ENCODE data around the gene ZRANB1. TPM values are rescaled to one million over a fixed set of nuclear protein-coding genes. Genes with fewer than 3 reads are reported as not detected.

Gene ZRANB1
- total RNA-seq = 10 to 100 TPM in 1 of 2 donors, 1 to 10 TPM in 1; 8.4 to 13.1 TPM

- no peaks in the 10 kb centered on the region for H3K36me3 ChIP-seq
- no peak within 1 kb of the TSS for H3K4me3 ChIP-seq
- no peak for TF ChIP-seq CTCF (IDR thresholded peaks at IDR 0.05)
- H3K9ac ChIP-seq (ENCODE audit: low read depth in 2 of 2, low read length in 2 of 2) = no peak within 1 kb of the TSS
- intact Hi-C loops (cut with DNase I) = no loop called here
- no peak for DNase-seq
- H3K9me3 ChIP-seq = no peaks in the 10 kb centered on the region
- no peaks in the 10 kb centered on the region for H3K27me3 ChIP-seq
- no peak within 1 kb of the TSS for H3K27ac ChIP-seq
- H3K4me1 ChIP-seq = no peaks in the 10 kb centered on the region
These were observed at the start of gene ZRANB1 for GRCh38 chr10:124941823-124942222. ZRANB1 (plus strand) TSS chr10:124942123; CDS start chr10:124942494, 371 bp downstream.

- intact Hi-C loops (cut with DNase I) = no loop called here
These were observed 49.0 kb upstream of the ZRANB1 start for GRCh38 chr10:124892905-124893304.

GRCh38 chr10:124894569-124895215 lies 47.2 kb upstream of the ZRANB1 start:
- Histone ChIP-seq H3K27me3 (no peaks in the 10 kb centered on the region), H3K27ac (no peak overlapping the region), H3K4me3 (no peak overlapping the region), H3K36me3 (no peaks in the 10 kb centered on the region), H3K9me3 (no peaks in the 10 kb centered on the region), H3K9ac (ENCODE audit: low read depth in 2 of 2, low read length in 2 of 2) (no peak overlapping the region), H3K4me1 (no peaks in the 10 kb centered on the region)
- no peak for DNase-seq
- TF ChIP-seq CTCF (IDR thresholded peaks at IDR 0.05) = no peak
- intact Hi-C loops (cut with DNase I) = no loop called here

More at GRCh38 chr10:124892905-124893304, 49.0 kb upstream of the ZRANB1 start:
- Histone ChIP-seq H3K4me3 (no peak overlapping the region), H3K9me3 (no peaks in the 10 kb centered on the region), H3K4me1 (no peaks in the 10 kb centered on the region), H3K27ac (no peak overlapping the region), H3K36me3 (no peaks in the 10 kb centered on the region), H3K9ac (ENCODE audit: low read depth in 2 of 2, low read length in 2 of 2) (no peak overlapping the region), H3K27me3 (no peaks in the 10 kb centered on the region)
- no peak for TF ChIP-seq CTCF (IDR thresholded peaks at IDR 0.05)
- no peak for DNase-seq

GRCh38 chr10:124896751-124897150 lies 45.2 kb upstream of the ZRANB1 start:
- no peaks in the 10 kb centered on the region for H3K27me3 ChIP-seq
- DNase-seq = no peak
- intact Hi-C loops (cut with DNase I) = no loop called here
- H3K9me3 ChIP-seq = no peaks in the 10 kb centered on the region
- no peak overlapping the region for H3K27ac ChIP-seq
- H3K4me1 ChIP-seq = no peaks in the 10 kb centered on the region
- H3K9ac ChIP-seq (ENCODE audit: low read depth in 2 of 2, low read length in 2 of 2) = no peak overlapping the region
- H3K4me3 ChIP-seq = no peak overlapping the region
- no peak for TF ChIP-seq CTCF (IDR thresholded peaks at IDR 0.05)
- no peaks in the 10 kb centered on the region for H3K36me3 ChIP-seq

GRCh38 chr10:124898471-124898870 lies 43.5 kb upstream of the ZRANB1 start:
- H3K9ac ChIP-seq (ENCODE audit: low read depth in 2 of 2, low read length in 2 of 2) = no peak overlapping the region
- TF ChIP-seq CTCF (IDR thresholded peaks at IDR 0.05) = no peak
- no peaks in the 10 kb centered on the region for H3K4me1 ChIP-seq
- H3K27me3 ChIP-seq = no peaks in the 10 kb centered on the region
- intact Hi-C loops (cut with DNase I) = no loop called here
- DNase-seq = peak; percentile 48
- H3K4me3 ChIP-seq = no peak overlapping the region
- H3K9me3 ChIP-seq = no peaks in the 10 kb centered on the region
- H3K27ac ChIP-seq = no peak overlapping the region
- no peaks in the 10 kb centered on the region for H3K36me3 ChIP-seq
